Measurements from ENCODE around the gene SCN10A.
A peak's percentile ranks its signal among the peaks of the same experiment; 100 is the strongest.

The SCN10A gene

GRCh38 chr3:38689346-38689745 is 126.7 kb downstream of the SCN10A start:
- DNase-seq (ENCODE audit: low spot score in 2 of 2): no peak
- H3K36me3 ChIP-seq (replicated peaks): no peaks in the 10 kb centered on the region
- H3K9me3 ChIP-seq: no peaks in the 10 kb centered on the region
- no peak overlapping the region for H3K4me3 ChIP-seq
- in situ Hi-C loops (cut with MboI; ENCODE audit: low sequenced_read_pairs): no loop called here
- H3K27me3 ChIP-seq (ENCODE audit: low read depth): no peaks in the 10 kb centered on the region
- no peaks in the 10 kb centered on the region for H3K4me1 ChIP-seq

- no peak for DNase-seq (ENCODE audit: low spot score in 2 of 2)
Observed at GRCh38 chr3:38687321-38687720, 128.7 kb downstream of the SCN10A start.

GRCh38 chr3:38684546-38684945 is 131.5 kb downstream of the SCN10A start:
- DNase-seq (ENCODE audit: low spot score in 2 of 2): no peak
- no peak overlapping the region for H3K4me3 ChIP-seq
- H3K4me1 ChIP-seq: no peaks in the 10 kb centered on the region
- H3K36me3 ChIP-seq (replicated peaks): no peaks in the 10 kb centered on the region
- H3K27me3 ChIP-seq (ENCODE audit: low read depth): no peaks in the 10 kb centered on the region
- no peaks in the 10 kb centered on the region for H3K9me3 ChIP-seq
- in situ Hi-C loops (cut with MboI; ENCODE audit: low sequenced_read_pairs): no loop called here

More at GRCh38 chr3:38687321-38687720, 128.7 kb downstream of the SCN10A start:
- Histone ChIP-seq H3K4me1 (no peaks in the 10 kb centered on the region), H3K4me3 (no peak overlapping the region), H3K27me3 (ENCODE audit: low read depth) (no peaks in the 10 kb centered on the region), H3K9me3 (no peaks in the 10 kb centered on the region), H3K36me3 (replicated peaks) (no peaks in the 10 kb centered on the region)
- in situ Hi-C loops (cut with MboI; ENCODE audit: low sequenced_read_pairs): no loop called here

GRCh38 chr3:38669668-38670067 is 146.3 kb downstream of the SCN10A start:
- DNase-seq (ENCODE audit: low spot score in 2 of 2): no peak
- Histone ChIP-seq H3K36me3 (replicated peaks) (no peaks in the 10 kb centered on the region), H3K27me3 (ENCODE audit: low read depth) (no peaks in the 10 kb centered on the region), H3K4me3 (no peak overlapping the region), H3K4me1 (no peaks in the 10 kb centered on the region), H3K9me3 (no peaks in the 10 kb centered on the region)
- in situ Hi-C loops (cut with MboI; ENCODE audit: low sequenced_read_pairs): no loop called here

- Histone ChIP-seq H3K27me3 (ENCODE audit: low read depth) (0 out of 2 replicates have a peak, but pooled peaks cover 4% of the 10 kb centered on the region), H3K36me3 (replicated peaks) (no peaks in the 10 kb centered on the region), H3K4me1 (no peaks in the 10 kb centered on the region), H3K4me3 (no peak overlapping the region), H3K9me3 (peaks cover 7% of the 10 kb centered on the region; the same call in 1 of the 2 replicates)
- peak; percentile 32 to 36 for DNase-seq (ENCODE audit: low spot score in 2 of 2)
- in situ Hi-C loops (cut with MboI; ENCODE audit: low sequenced_read_pairs): no loop called here
Observed at GRCh38 chr3:38662544-38662943, 153.5 kb downstream of the SCN10A start.

- in situ Hi-C loops (cut with MboI; ENCODE audit: low sequenced_read_pairs): no loop called here
- Histone ChIP-seq H3K4me1 (no peaks in the 10 kb centered on the region), H3K9me3 (peaks cover 7% of the 10 kb centered on the region; the same call in 1 of the 2 replicates), H3K27me3 (ENCODE audit: low read depth) (peaks cover 12% of the 10 kb centered on the region), H3K36me3 (replicated peaks) (no peaks in the 10 kb centered on the region), H3K4me3 (no peak overlapping the region)
- DNase-seq (ENCODE audit: low spot score in 2 of 2): no peak
Observed at GRCh38 chr3:38658841-38659240, 157.2 kb downstream of the SCN10A start.

- in situ Hi-C loops (cut with MboI; ENCODE audit: low sequenced_read_pairs): no loop called here
- H3K4me3 ChIP-seq: no peak overlapping the region
- DNase-seq (ENCODE audit: low spot score in 2 of 2): no peak
- H3K4me1 ChIP-seq: no peaks in the 10 kb centered on the region
- peaks cover 12% of the 10 kb centered on the region for H3K27me3 ChIP-seq (ENCODE audit: low read depth)
- no peaks in the 10 kb centered on the region for H3K36me3 ChIP-seq (replicated peaks)
- peaks cover 5% of the 10 kb centered on the region; the same call in 1 of the 2 replicates for H3K9me3 ChIP-seq
Observed at GRCh38 chr3:38657369-38657768, 158.6 kb downstream of the SCN10A start.

GRCh38 chr3:38655708-38656300 is 160.2 kb downstream of the SCN10A start:
- peak; percentile 58 to 68 for DNase-seq (ENCODE audit: low spot score in 2 of 2)
- H3K36me3 ChIP-seq (replicated peaks): no peaks in the 10 kb centered on the region
- peaks cover 12% of the 10 kb centered on the region for H3K27me3 ChIP-seq (ENCODE audit: low read depth)
- H3K9me3 ChIP-seq: no peaks in the 10 kb centered on the region
- H3K4me1 ChIP-seq: peaks cover 2% of the 10 kb centered on the region; the same call in 1 of the 2 replicates
- in situ Hi-C loops (cut with MboI; ENCODE audit: low sequenced_read_pairs): no loop called here
- no peak overlapping the region for H3K4me3 ChIP-seq

GRCh38 chr3:38653685-38654537 is 162.1 kb downstream of the SCN10A start:
- DNase-seq (ENCODE audit: low spot score in 2 of 2): no peak
- no peaks in the 10 kb centered on the region for H3K9me3 ChIP-seq
- H3K36me3 ChIP-seq (replicated peaks): no peaks in the 10 kb centered on the region
- no peak overlapping the region for H3K4me3 ChIP-seq
- H3K4me1 ChIP-seq: peaks cover 5% of the 10 kb centered on the region
- H3K27me3 ChIP-seq (ENCODE audit: low read depth): peaks cover 8% of the 10 kb centered on the region
- in situ Hi-C loops (cut with MboI; ENCODE audit: low sequenced_read_pairs): no loop called here

- Histone ChIP-seq H3K4me3 (no peak overlapping the region), H3K36me3 (replicated peaks) (no peaks in the 10 kb centered on the region), H3K4me1 (peaks cover 7% of the 10 kb centered on the region), H3K9me3 (no peaks in the 10 kb centered on the region), H3K27me3 (ENCODE audit: low read depth) (peaks cover 8% of the 10 kb centered on the region)
- in situ Hi-C loops (cut with MboI; ENCODE audit: low sequenced_read_pairs): no loop called here
- no peak for DNase-seq (ENCODE audit: low spot score in 2 of 2)
Observed at GRCh38 chr3:38652934-38653333, 163.1 kb downstream of the SCN10A start.

- Histone ChIP-seq H3K9me3 (no peaks in the 10 kb centered on the region), H3K36me3 (replicated peaks) (no peaks in the 10 kb centered on the region), H3K4me3 (no peak overlapping the region), H3K27me3 (ENCODE audit: low read depth) (no peaks in the 10 kb centered on the region), H3K4me1 (peaks cover 7% of the 10 kb centered on the region)
- peak; percentile 65 to 80 for DNase-seq (ENCODE audit: low spot score in 2 of 2)
- in situ Hi-C loops (cut with MboI; ENCODE audit: low sequenced_read_pairs): no loop called here
Observed at GRCh38 chr3:38651153-38651789, 164.7 kb downstream of the SCN10A start.

GRCh38 chr3:38650248-38650951 is 165.6 kb downstream of the SCN10A start:
- peak overlapping the region; percentile 33; the same call in 1 of the 2 replicates for H3K4me3 ChIP-seq
- no peak for DNase-seq (ENCODE audit: low spot score in 2 of 2)
- in situ Hi-C loops (cut with MboI; ENCODE audit: low sequenced_read_pairs): no loop called here
- H3K9me3 ChIP-seq: no peaks in the 10 kb centered on the region
- H3K36me3 ChIP-seq (replicated peaks): no peaks in the 10 kb centered on the region
- H3K4me1 ChIP-seq: peaks cover 7% of the 10 kb centered on the region
- no peaks in the 10 kb centered on the region for H3K27me3 ChIP-seq (ENCODE audit: low read depth)

GRCh38 chr3:38649500-38650247 is 166.3 kb downstream of the SCN10A start, which contains the start of gene SCN5A:
SCN5A (minus strand) TSS chr3:38649687; CDS start chr3:38633307, 16,380 bp downstream.
- in situ Hi-C loops (cut with MboI; ENCODE audit: low sequenced_read_pairs): loop anchor here (5.0 kb wide), 1 partner anchor 127 kb away; no protein-coding TSS in a partner anchor
- Histone ChIP-seq H3K27me3 (ENCODE audit: low read depth) (no peaks in the 10 kb centered on the region), H3K4me3 (peak within 1 kb of the TSS; percentile 72), H3K36me3 (replicated peaks) (no peaks in the 10 kb centered on the region), H3K4me1 (peaks cover 7% of the 10 kb centered on the region), H3K9me3 (no peaks in the 10 kb centered on the region)
- DNase-seq (ENCODE audit: low spot score in 2 of 2): peak; percentile 36 to 75

All from HAP-1 (cell line).